Inflammatory macrophage treated with lipopolysaccharide for 1 hour (primary cell): Measurements from ENCODE around the gene SAG.
A peak's percentile ranks its signal among the peaks of the same experiment; 100 is the strongest.
"Not testable (repeated sequence)": the region's sequence is repeated elsewhere in the genome, so short reads cannot be mapped to it uniquely, and the experiment has no call there.

Experiments
- DNase-seq, 2 donors: peaks; one replicate each; pipeline ENCODE4 v3.0.0-alpha.2; 2020 to 2022

Gene SAG

GRCh38 chr2:233334915-233335314, 27.3 kb downstream of the SAG start:
- DNase-seq: no peak

GRCh38 chr2:233336091-233336490, 28.5 kb downstream of the SAG start:
- DNase-seq: not testable (repeated sequence)

GRCh38 chr2:233336541-233336940, 28.9 kb downstream of the SAG start:
- no peak for DNase-seq

- DNase-seq: no peak
Measured at GRCh38 chr2:233338046-233338445, 30.4 kb downstream of the SAG start.

GRCh38 chr2:233338812-233339368, 31.3 kb downstream of the SAG start:
- DNase-seq: no peak

GRCh38 chr2:233339427-233339826, 31.8 kb downstream of the SAG start:
- peak; percentile 39 to 41 for DNase-seq

GRCh38 chr2:233341296-233341695, 33.7 kb downstream of the SAG start:
- no peak for DNase-seq

- DNase-seq: no peak
Measured at GRCh38 chr2:233342301-233342700, 34.7 kb downstream of the SAG start.

- DNase-seq: no peak
Measured at GRCh38 chr2:233343171-233343705, 35.6 kb downstream of the SAG start.

GRCh38 chr2:233346376-233346775, 38.8 kb downstream of the SAG start:
- DNase-seq: no peak

GRCh38 chr2:233346930-233347329, 39.3 kb downstream of the SAG start:
- no peak for DNase-seq

- peak in 1 of 2 donors; percentile 34 for DNase-seq
Measured at GRCh38 chr2:233349005-233349998, 41.7 kb downstream of the SAG start.

GRCh38 chr2:233350708-233351107, 43.1 kb downstream of the SAG start:
- peak in 1 of 2 donors; percentile 31 for DNase-seq

- DNase-seq: peak; percentile 36 to 53
Measured at GRCh38 chr2:233351423-233351822, 43.8 kb downstream of the SAG start.

- DNase-seq: no peak
Measured at GRCh38 chr2:233352141-233352842, 44.7 kb downstream of the SAG start.

GRCh38 chr2:233353101-233353768, 45.6 kb downstream of the SAG start:
- no peak for DNase-seq

GRCh38 chr2:233353769-233354499, 46.3 kb downstream of the SAG start, which contains the start of gene DGKD:
Gene DGKD, plus strand, starts transcription at chr2:233354494. Its CDS starts 25 bp downstream, at chr2:233354519.
- peak; percentile 22 to 72 for DNase-seq

GRCh38 chr2:233354500-233354924, 46.9 kb downstream of the SAG start:
- DNase-seq: no peak

- no peak for DNase-seq
Measured at GRCh38 chr2:233354971-233355574, 47.5 kb downstream of the SAG start.

- DNase-seq: no peak
Measured at GRCh38 chr2:233355916-233356315, 48.3 kb downstream of the SAG start.
